Fibroblast of lung (primary cell): Measurements from ENCODE around the gene SCRG1. TPM values are rescaled to one million over a fixed set of nuclear protein-coding genes. Genes with fewer than 3 reads are reported as not detected.
A peak's percentile ranks its signal among the peaks of the same experiment; 100 is the strongest.

ENCODE experiments used
- DNase-seq, 2 donors: peaks; one replicate each; pipeline versions ENCODE4 v3.0.0 to v3.0.0-alpha.2; 2010; ENCODE audit warnings: low read depth in 2 of 2
- H2AFZ ChIP-seq: 2 replicates; pipeline ENCODE4 v1.5.1; 2012; ENCODE audit warnings: low read length, control low read depth, inconsistent platforms
- H3K27ac ChIP-seq: 2 replicates; pipeline ENCODE4 v1.5.1; 2011; ENCODE audit warnings: low read length, control low read depth; ENCODE audit not compliant: insufficient read depth
- H3K27me3 ChIP-seq: 2 replicates; pipeline ENCODE4 v1.5.1; 2011; ENCODE audit warnings: mild to moderate bottlenecking, low read length; ENCODE audit not compliant: control insufficient read depth, insufficient read depth
- H3K36me3 ChIP-seq: 2 replicates; pipeline ENCODE4 v1.5.1; 2011; ENCODE audit warnings: low read length; ENCODE audit not compliant: control insufficient read depth, insufficient read depth
- H3K4me1 ChIP-seq: 2 replicates; pipeline ENCODE4 v1.5.1; 2011; ENCODE audit warnings: low read length; ENCODE audit not compliant: control insufficient read depth, insufficient read depth; ENCODE audit errors: extremely low read depth
- H3K4me2 ChIP-seq: 2 replicates; pipeline ENCODE4 v1.5.1; 2011; ENCODE audit warnings: low read length, control low read depth; ENCODE audit not compliant: insufficient read depth; ENCODE audit errors: extremely low read depth
- H3K4me3 ChIP-seq, 4 experiments: fragments of 200-600 bp in 1 of 4; sonication (generic) in 1 of 4; replicated peaks in 1 of 4; 2 replicates each; pipeline ENCODE4 v1.5.1; 2011 to 2016; ENCODE audit warnings: low read length in 4 of 4, low read depth in 3 of 4, mild to moderate bottlenecking in 3 of 4, control low read depth in 2 of 4, inconsistent platforms in 1 of 4, mixed read lengths in 1 of 4; ENCODE audit not compliant: insufficient read depth in 1 of 4; ENCODE audit errors: control extremely low read depth in 1 of 4
- H3K79me2 ChIP-seq: 2 replicates; pipeline ENCODE4 v1.5.1; 2012; ENCODE audit warnings: mild to moderate bottlenecking, low read length, inconsistent platforms; ENCODE audit not compliant: control insufficient read depth, insufficient read depth
- H3K9ac ChIP-seq: 2 replicates; pipeline ENCODE4 v1.5.1; 2011; ENCODE audit warnings: mild to moderate bottlenecking, low read length, control low read depth; ENCODE audit not compliant: insufficient read depth
- H3K9me3 ChIP-seq: 2 replicates; pipeline ENCODE4 v1.5.1; 2012; ENCODE audit warnings: low read depth, low read length; ENCODE audit not compliant: control insufficient read depth, insufficient read depth
- H4K20me1 ChIP-seq: 2 replicates; pipeline ENCODE4 v1.5.1; 2011; ENCODE audit warnings: low read length; ENCODE audit not compliant: control insufficient read depth, insufficient read depth; ENCODE audit errors: extremely low read depth
- EZH2 ChIP-seq: IDR thresholded peaks from 2 replicates; pipeline ENCODE4 v1.5.1; 2012; ENCODE audit warnings: low read length, control low read depth, mild to moderate bottlenecking; ENCODE audit errors: missing control alignments
- polyA plus RNA-seq, 2 donors: library from polyadenylated mRNA; depleted of rRNA in 1 of 2; stranded (reverse) in 1 of 2; unstranded in 1 of 2; fragments of >200 nt; gene quantifications; 2 replicates each; pipeline ENCODE4 v1.2.1, GENCODE V29; 2011 to 2012; ENCODE audit warnings: missing spikeins in 1 of 2
- total RNA-seq: library from RNA; depleted of rRNA; stranded (reverse); fragments of >200 nt; gene quantifications from 2 replicates; pipeline ENCODE4 v1.2.1, GENCODE V29; 2014
- TF ChIP-seq, protein P1 (sequence below), 2 donors: IDR thresholded peaks in 1 of 2; conservative IDR thresholded peaks in 1 of 2; 1 replicate in 1 of 2; 2 replicates in 1 of 2; pipeline ENCODE4 v1.5.1; 2011 to 2012; ENCODE audit warnings: low read length in 2 of 2, control low read depth in 1 of 2, inconsistent platforms in 1 of 2, low read depth in 1 of 2, mild to moderate bottlenecking in 1 of 2

The SCRG1 gene
- total and polyA plus RNA-seq, 2 donors (not counting 1 experiment from before 2014, with no cell fraction given): 0.17 to 0.39 TPM

- no peak for DNase-seq
- Histone ChIP-seq H3K4me2 (no peak overlapping the region), H2AFZ (no peak overlapping the region), H3K27ac (no peak overlapping the region), H4K20me1 (no peaks in the 10 kb centered on the region), H3K36me3 (no peaks in the 10 kb centered on the region), H3K9ac (no peak overlapping the region), H3K27me3 (no peaks in the 10 kb centered on the region), H3K9me3 (no peaks in the 10 kb centered on the region), H3K79me2 (no peaks in the 10 kb centered on the region), H3K4me3 (no peak overlapping the region), H3K4me1 (peaks cover 4% of the 10 kb centered on the region)
- TF ChIP-seq, protein P1, sequence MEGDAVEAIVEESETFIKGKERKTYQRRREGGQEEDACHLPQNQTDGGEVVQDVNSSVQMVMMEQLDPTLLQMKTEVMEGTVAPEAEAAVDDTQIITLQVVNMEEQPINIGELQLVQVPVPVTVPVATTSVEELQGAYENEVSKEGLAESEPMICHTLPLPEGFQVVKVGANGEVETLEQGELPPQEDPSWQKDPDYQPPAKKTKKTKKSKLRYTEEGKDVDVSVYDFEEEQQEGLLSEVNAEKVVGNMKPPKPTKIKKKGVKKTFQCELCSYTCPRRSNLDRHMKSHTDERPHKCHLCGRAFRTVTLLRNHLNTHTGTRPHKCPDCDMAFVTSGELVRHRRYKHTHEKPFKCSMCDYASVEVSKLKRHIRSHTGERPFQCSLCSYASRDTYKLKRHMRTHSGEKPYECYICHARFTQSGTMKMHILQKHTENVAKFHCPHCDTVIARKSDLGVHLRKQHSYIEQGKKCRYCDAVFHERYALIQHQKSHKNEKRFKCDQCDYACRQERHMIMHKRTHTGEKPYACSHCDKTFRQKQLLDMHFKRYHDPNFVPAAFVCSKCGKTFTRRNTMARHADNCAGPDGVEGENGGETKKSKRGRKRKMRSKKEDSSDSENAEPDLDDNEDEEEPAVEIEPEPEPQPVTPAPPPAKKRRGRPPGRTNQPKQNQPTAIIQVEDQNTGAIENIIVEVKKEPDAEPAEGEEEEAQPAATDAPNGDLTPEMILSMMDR (conservative IDR thresholded peaks at IDR 0.05 in 1 of 2, IDR thresholded peaks at IDR 0.05 in 1 of 2; ENCODE audit: low read depth in 1 of 2, low read length in 2 of 2): no peak
- no peak for TF ChIP-seq EZH2
Measured at GRCh38 chr4:173433447-173433846, 34.5 kb upstream of the SCRG1 start.

DNA sequence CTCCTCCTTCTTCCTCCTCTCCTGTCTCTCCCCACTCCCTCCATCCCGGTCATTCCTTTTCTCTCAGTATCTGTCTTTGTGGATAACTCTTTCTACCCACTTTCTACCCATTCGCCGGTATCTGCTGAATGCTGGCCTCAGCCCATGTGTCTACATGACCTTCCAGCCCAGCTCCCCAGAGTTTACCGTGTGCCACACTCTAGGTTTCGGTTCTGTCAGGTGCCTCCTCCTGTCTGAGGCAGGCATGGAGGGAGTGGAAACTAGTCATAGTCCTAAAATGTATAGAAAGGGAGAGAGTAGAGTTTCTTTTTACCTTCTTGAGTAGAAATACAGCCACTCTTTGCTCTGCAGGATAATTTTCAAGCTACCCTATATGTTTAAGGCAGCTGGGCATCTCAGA lies 33.5 kb upstream of the SCRG1 start:
- H3K4me3 ChIP-seq: no peak overlapping the region
- H3K4me1 ChIP-seq: peaks cover 4% of the 10 kb centered on the region
- no peak for TF ChIP-seq EZH2
- TF ChIP-seq, protein P1 (conservative IDR thresholded peaks at IDR 0.05 in 1 of 2, IDR thresholded peaks at IDR 0.05 in 1 of 2; ENCODE audit: low read depth in 1 of 2, low read length in 2 of 2): no peak
- no peaks in the 10 kb centered on the region for H3K36me3 ChIP-seq
- H4K20me1 ChIP-seq: no peaks in the 10 kb centered on the region
- no peak overlapping the region for H3K9ac ChIP-seq
- no peaks in the 10 kb centered on the region for H3K79me2 ChIP-seq
- H3K27ac ChIP-seq: no peak overlapping the region
- no peak overlapping the region for H2AFZ ChIP-seq
- H3K4me2 ChIP-seq: no peak overlapping the region
- H3K27me3 ChIP-seq: no peaks in the 10 kb centered on the region
- no peak for DNase-seq
- no peaks in the 10 kb centered on the region for H3K9me3 ChIP-seq

- Histone ChIP-seq H3K4me3 (no peak overlapping the region), H3K27me3 (no peaks in the 10 kb centered on the region), H4K20me1 (no peaks in the 10 kb centered on the region), H3K79me2 (no peaks in the 10 kb centered on the region), H3K27ac (peak overlapping the region; percentile 68), H3K4me1 (peaks cover 12% of the 10 kb centered on the region), H3K36me3 (no peaks in the 10 kb centered on the region), H3K9me3 (no peaks in the 10 kb centered on the region), H3K9ac (no peak overlapping the region), H2AFZ (no peak overlapping the region), H3K4me2 (no peak overlapping the region)
- TF ChIP-seq, protein P1 (conservative IDR thresholded peaks at IDR 0.05 in 1 of 2, IDR thresholded peaks at IDR 0.05 in 1 of 2; ENCODE audit: low read depth in 1 of 2, low read length in 2 of 2): no peak
- no peak for DNase-seq
Measured at GRCh38 chr4:173426064-173426463, 27.1 kb upstream of the SCRG1 start.
